SH-SY5Y (cell line): Measurements from ENCODE around the gene TMTC4.

Experiments used
- GATA2 ChIP-seq: IDR thresholded peaks from 2 replicates; pipeline ENCODE4 v1.6.1; 2011; ENCODE audit warnings: mild to moderate bottlenecking, low read depth, low read length
- GATA3 ChIP-seq: IDR thresholded peaks from 2 replicates; pipeline ENCODE4 v1.6.1; 2011; ENCODE audit warnings: low read depth, mild to moderate bottlenecking, low read length, moderate library complexity

DNA sequence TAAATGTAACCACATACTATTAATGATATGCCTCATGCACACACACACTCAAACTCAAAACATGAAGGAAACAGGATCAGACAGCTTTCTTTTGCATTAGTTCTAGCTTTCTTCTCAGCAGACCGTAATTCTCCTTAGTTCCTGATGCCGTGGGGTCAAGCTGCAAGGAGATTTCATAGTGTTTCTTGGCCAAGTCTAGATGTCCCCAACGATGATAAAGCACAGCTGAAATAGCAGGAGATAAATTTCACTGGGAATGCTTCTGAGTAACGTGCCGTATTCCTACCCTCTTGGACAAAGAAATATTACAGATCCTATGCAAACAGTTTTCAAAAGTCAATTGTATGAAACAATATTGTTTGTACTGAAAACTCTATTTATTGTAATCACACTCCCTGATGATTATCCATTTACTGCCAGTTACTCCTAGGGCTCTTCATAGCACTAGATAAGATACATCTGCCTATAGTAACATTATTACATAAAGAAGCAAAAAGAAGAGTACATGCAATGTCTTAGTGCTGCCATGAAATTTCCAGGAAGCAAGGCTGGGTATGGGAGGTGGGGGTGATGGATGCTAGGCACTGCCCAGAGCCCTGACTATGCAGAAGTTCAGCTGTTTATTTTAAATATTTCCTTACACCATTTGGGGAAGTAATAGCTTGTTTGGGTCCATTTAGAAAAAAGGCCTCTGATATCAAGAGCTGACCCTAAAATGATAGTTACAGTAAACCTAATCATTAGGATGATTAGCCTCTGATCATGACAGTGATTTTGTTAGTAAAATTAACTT, 69.5 kb downstream of the TMTC4 start:
- TF ChIP-seq GATA2 (no peak), GATA3 (no peak)
